Mucosa of descending colon (tissue), 3 donors: Measurements from ENCODE around the gene CCDC74A. TPM values are rescaled to one million over a fixed set of nuclear protein-coding genes. Genes with fewer than 3 reads are reported as not detected.

Experiments
- ATAC-seq: fragments of 200-7000 bp; cut with Tn5 transposase; one replicate; pipeline ENCODE4 v1.9.1; 2020; ENCODE audit warnings: mild to moderate bottlenecking, moderate library complexity
- DNase-seq, 3 donors: peaks; one replicate each; pipeline ENCODE4 v3.0.0-alpha.2; 2020
- H3K36me3 ChIP-seq: fragments of 200-600 bp; one replicate; pipeline ENCODE4 v1.8.0; 2021; ENCODE audit warnings: low read depth, mild to moderate bottlenecking
- H3K4me1 ChIP-seq: fragments of 200-600 bp; one replicate; pipeline ENCODE4 v1.8.0; 2021; ENCODE audit warnings: low read depth, mild to moderate bottlenecking
- H3K4me3 ChIP-seq: fragments of 200-600 bp; one replicate; pipeline ENCODE4 v1.8.0; 2021; ENCODE audit warnings: mild to moderate bottlenecking
- H3K9me3 ChIP-seq: fragments of 200-600 bp; one replicate; pipeline ENCODE4 v1.8.0; 2021; ENCODE audit warnings: mild to moderate bottlenecking
- intact Hi-C, 2 donors: fragments of 100-400 bp; cut with DNase I in 1 of 2; cut with micrococcal nuclease in 1 of 2; formaldehyde crosslinking; loops; one replicate each; pipeline versions ENCODE4 v1.11.0 to v1.11.1; 2022; cut with DNase I, micrococcal nuclease
- microRNA-seq: library from miRNA; unstranded; fragments of <30 nt; microRNA quantifications from one replicate; pipeline ENCODE4, GENCODE V29; 2019
- total RNA-seq, 3 donors: library from RNA; stranded (reverse); fragmentation: NEBNext Ultra II Directional in 2 of 3; extraction: Animal tissue kit (Norgen Biotek cat#: 25700) in 2 of 3; gene quantifications; one replicate each; pipeline versions ENCODE4 v1.2.1 to v1.2.4, GENCODE V29; 2021 to 2023
- TF ChIP-seq, protein P1 (sequence below): fragments of 200-600 bp; IDR thresholded peaks from one replicate; pipeline ENCODE4 v1.8.0; 2022; ENCODE audit warnings: antibody characterized with exemption, mild to moderate bottlenecking
- donor health status: DM: no; HTN: no; CAD: no; lungs with moderate emphysema.
- donor health status: DM: no; HTN: no; CAD: no.
- donor health status: DM: no; HTN: yes; CAD: no.

CCDC74A gene
- total RNA-seq, 3 donors from 2014 or later, result 1.4 to 3.7 (median 2.2) TPM

GRCh38 chr2:131572175-131572574 is 44.5 kb downstream of the CCDC74A start:
- Histone ChIP-seq H3K9me3 (no peaks in the 10 kb centered on the region), H3K36me3 (no peaks in the 10 kb centered on the region), H3K4me3 (no peak overlapping the region), H3K4me1 (no peaks in the 10 kb centered on the region)
- intact Hi-C loops, result no loop called here
- DNase-seq (no peak), ATAC-seq (no peak)
- TF ChIP-seq, protein P1, sequence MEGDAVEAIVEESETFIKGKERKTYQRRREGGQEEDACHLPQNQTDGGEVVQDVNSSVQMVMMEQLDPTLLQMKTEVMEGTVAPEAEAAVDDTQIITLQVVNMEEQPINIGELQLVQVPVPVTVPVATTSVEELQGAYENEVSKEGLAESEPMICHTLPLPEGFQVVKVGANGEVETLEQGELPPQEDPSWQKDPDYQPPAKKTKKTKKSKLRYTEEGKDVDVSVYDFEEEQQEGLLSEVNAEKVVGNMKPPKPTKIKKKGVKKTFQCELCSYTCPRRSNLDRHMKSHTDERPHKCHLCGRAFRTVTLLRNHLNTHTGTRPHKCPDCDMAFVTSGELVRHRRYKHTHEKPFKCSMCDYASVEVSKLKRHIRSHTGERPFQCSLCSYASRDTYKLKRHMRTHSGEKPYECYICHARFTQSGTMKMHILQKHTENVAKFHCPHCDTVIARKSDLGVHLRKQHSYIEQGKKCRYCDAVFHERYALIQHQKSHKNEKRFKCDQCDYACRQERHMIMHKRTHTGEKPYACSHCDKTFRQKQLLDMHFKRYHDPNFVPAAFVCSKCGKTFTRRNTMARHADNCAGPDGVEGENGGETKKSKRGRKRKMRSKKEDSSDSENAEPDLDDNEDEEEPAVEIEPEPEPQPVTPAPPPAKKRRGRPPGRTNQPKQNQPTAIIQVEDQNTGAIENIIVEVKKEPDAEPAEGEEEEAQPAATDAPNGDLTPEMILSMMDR, result no peak

- ATAC-seq (no peak), DNase-seq (no peak)
- intact Hi-C loops, result no loop called here
- TF ChIP-seq, protein P1, result no peak
- no peaks in the 10 kb centered on the region for H3K4me1 ChIP-seq
- H3K36me3 ChIP-seq, result no peaks in the 10 kb centered on the region
- H3K9me3 ChIP-seq, result no peaks in the 10 kb centered on the region
- no peak overlapping the region for H3K4me3 ChIP-seq
Observed at GRCh38 chr2:131577812-131578211, 50.1 kb downstream of the CCDC74A start.

DNA sequence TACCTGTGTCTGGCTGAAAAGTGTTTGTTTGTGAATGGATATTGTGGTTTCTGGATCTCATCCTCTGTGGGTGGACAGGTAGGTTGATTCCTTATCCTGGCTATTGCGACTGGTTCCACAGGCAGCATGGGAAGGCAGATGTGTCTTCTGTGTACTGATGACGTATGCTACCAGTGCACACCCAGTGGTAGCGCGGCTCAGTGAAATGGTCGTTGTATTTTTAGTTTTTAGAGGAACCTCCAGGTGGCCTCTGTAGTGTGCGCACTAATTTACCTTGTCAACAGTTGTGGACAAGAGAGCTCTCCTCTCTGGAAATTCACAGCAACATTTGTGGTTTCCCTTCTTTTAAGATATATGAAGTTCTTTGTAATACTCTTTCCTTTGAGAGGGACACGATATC is 52.5 kb downstream of the CCDC74A start:
- H3K4me3 ChIP-seq, result no peak overlapping the region
- H3K36me3 ChIP-seq, result no peaks in the 10 kb centered on the region
- ATAC-seq, result no peak
- no peak for DNase-seq
- no peaks in the 10 kb centered on the region for H3K4me1 ChIP-seq
- no peaks in the 10 kb centered on the region for H3K9me3 ChIP-seq
- TF ChIP-seq, protein P1, result no peak
- intact Hi-C loops, result no loop called here

Small RNA genes within 50 kb of the gene (microRNA-seq; reads per million reads assigned to microRNA genes)
- gene MIR4784, result not detected

Other genes with a start within 250 kb of the CCDC74A start
- gene RAB6D, start 163.7 kb upstream of the CCDC74A start, total RNA-seq, result 1 to 10 TPM; 1.0 to 4.3 (median 1.8) TPM
- not detected for gene TUBA3D, start 51.8 kb upstream of the CCDC74A start, total RNA-seq
- gene MZT2A, start 35.5 kb upstream of the CCDC74A start, total RNA-seq, result 10 to 100 TPM; 47.5 to 75.3 (median 60.4) TPM